ENCODE data around the gene SDF2L1. TPM values are rescaled to one million over a fixed set of nuclear protein-coding genes. Genes with fewer than 3 reads are reported as not detected.

Gene SDF2L1
- total RNA-seq, 1 experiment from 2014 or later: 87.0 TPM

GRCh38 chr22:21659864-21660525 lies 17.9 kb downstream of the SDF2L1 start:
- no peak for TF ChIP-seq CTCF (IDR thresholded peaks at IDR 0.05; ENCODE audit: unreplicated experiment)
- H3K27ac Mint-ChIP-seq (ENCODE audit: unreplicated experiment): no peak overlapping the region
- peaks cover 36% of the 10 kb centered on the region for H3K36me3 Mint-ChIP-seq (ENCODE audit: insufficient read depth, unreplicated experiment)
- no TSS peak for BruUV-seq (replicated peaks)
- DNase-seq: no peak
- H3K4me3 Mint-ChIP-seq (ENCODE audit: low read depth, unreplicated experiment): no peak overlapping the region
- H3K27me3 Mint-ChIP-seq (ENCODE audit: unreplicated experiment): no peaks in the 10 kb centered on the region
- intact Hi-C loops (cut with micrococcal nuclease; ENCODE audit: unreplicated experiment): no loop called here
- H3K4me1 Mint-ChIP-seq (ENCODE audit: low read depth, unreplicated experiment): peaks cover 13% of the 10 kb centered on the region
- no peaks in the 10 kb centered on the region for H3K9me3 Mint-ChIP-seq (ENCODE audit: low read depth, unreplicated experiment)
- CTCF ChIA-PET: no interaction called here

GRCh38 chr22:21660904-21661303 lies 18.8 kb downstream of the SDF2L1 start:
- no peak for DNase-seq
- Mint-ChIP-seq H3K9me3 (ENCODE audit: low read depth, unreplicated experiment) (no peaks in the 10 kb centered on the region), H3K27me3 (ENCODE audit: unreplicated experiment) (no peaks in the 10 kb centered on the region), H3K27ac (ENCODE audit: unreplicated experiment) (no peak overlapping the region), H3K4me3 (ENCODE audit: low read depth, unreplicated experiment) (no peak overlapping the region), H3K36me3 (ENCODE audit: insufficient read depth, unreplicated experiment) (peaks cover 46% of the 10 kb centered on the region), H3K4me1 (ENCODE audit: low read depth, unreplicated experiment) (peaks cover 13% of the 10 kb centered on the region)
- BruUV-seq (replicated peaks): no TSS peak
- TF ChIP-seq CTCF (IDR thresholded peaks at IDR 0.05; ENCODE audit: unreplicated experiment): no peak
- CTCF ChIA-PET: no interaction called here
- intact Hi-C loops (cut with micrococcal nuclease; ENCODE audit: unreplicated experiment): no loop called here

DNA sequence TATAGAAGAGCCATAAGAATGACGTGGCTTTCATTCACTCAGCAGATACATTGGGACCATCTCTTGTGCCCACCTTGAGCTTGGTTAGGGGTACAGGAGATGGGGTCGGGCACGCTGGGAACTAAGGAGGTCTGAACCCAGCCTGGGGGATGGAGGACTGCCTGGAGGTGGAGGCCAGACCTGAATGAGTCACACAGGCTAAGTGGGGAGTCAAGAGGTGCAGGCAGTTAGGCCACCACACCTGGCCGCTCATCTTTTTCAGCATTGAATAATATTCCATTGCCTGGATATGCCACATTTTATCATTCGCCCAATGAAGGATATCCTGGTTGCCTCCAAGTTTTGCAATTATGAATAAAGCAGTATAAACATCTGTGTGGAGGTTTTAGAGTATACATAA lies 19.9 kb downstream of the SDF2L1 start:
- peaks cover 48% of the 10 kb centered on the region for H3K36me3 Mint-ChIP-seq (ENCODE audit: insufficient read depth, unreplicated experiment)
- H3K9me3 Mint-ChIP-seq (ENCODE audit: low read depth, unreplicated experiment): no peaks in the 10 kb centered on the region
- no peaks in the 10 kb centered on the region for H3K27me3 Mint-ChIP-seq (ENCODE audit: unreplicated experiment)
- no peak overlapping the region for H3K27ac Mint-ChIP-seq (ENCODE audit: unreplicated experiment)
- H3K4me3 Mint-ChIP-seq (ENCODE audit: low read depth, unreplicated experiment): no peak overlapping the region
- DNase-seq: no peak
- peaks cover 3% of the 10 kb centered on the region for H3K4me1 Mint-ChIP-seq (ENCODE audit: low read depth, unreplicated experiment)
- intact Hi-C loops (cut with micrococcal nuclease; ENCODE audit: unreplicated experiment): no loop called here
- TF ChIP-seq CTCF (IDR thresholded peaks at IDR 0.05; ENCODE audit: unreplicated experiment): no peak
- BruUV-seq (replicated peaks): no TSS peak
- CTCF ChIA-PET: no interaction called here

- peaks cover 39% of the 10 kb centered on the region for H3K36me3 Mint-ChIP-seq (ENCODE audit: insufficient read depth, unreplicated experiment)
- CTCF ChIA-PET: no interaction called here
- peak overlapping the region; percentile 6 for H3K27ac Mint-ChIP-seq (ENCODE audit: unreplicated experiment)
- no peaks in the 10 kb centered on the region for H3K27me3 Mint-ChIP-seq (ENCODE audit: unreplicated experiment)
- intact Hi-C loops (cut with micrococcal nuclease; ENCODE audit: unreplicated experiment): no loop called here
- no peak overlapping the region for H3K4me3 Mint-ChIP-seq (ENCODE audit: low read depth, unreplicated experiment)
- no peak for TF ChIP-seq CTCF (IDR thresholded peaks at IDR 0.05; ENCODE audit: unreplicated experiment)
- no TSS peak for BruUV-seq (replicated peaks)
- no peaks in the 10 kb centered on the region for H3K4me1 Mint-ChIP-seq (ENCODE audit: low read depth, unreplicated experiment)
- no peak for DNase-seq
- no peaks in the 10 kb centered on the region for H3K9me3 Mint-ChIP-seq (ENCODE audit: low read depth, unreplicated experiment)
These were observed 21.6 kb downstream of the SDF2L1 start for GRCh38 chr22:21663738-21664137.

Measured in Calu3 (cell line).